OCI-M2 (cell line): Measurements from ENCODE around the gene PDE4B.

Source experiments
- DNase-seq: peaks from one replicate; lab custom pipeline; 2025; ENCODE audit not compliant: unreplicated experiment; lab: John Stamatoyannopoulos, UW

PDE4B gene

DNA sequence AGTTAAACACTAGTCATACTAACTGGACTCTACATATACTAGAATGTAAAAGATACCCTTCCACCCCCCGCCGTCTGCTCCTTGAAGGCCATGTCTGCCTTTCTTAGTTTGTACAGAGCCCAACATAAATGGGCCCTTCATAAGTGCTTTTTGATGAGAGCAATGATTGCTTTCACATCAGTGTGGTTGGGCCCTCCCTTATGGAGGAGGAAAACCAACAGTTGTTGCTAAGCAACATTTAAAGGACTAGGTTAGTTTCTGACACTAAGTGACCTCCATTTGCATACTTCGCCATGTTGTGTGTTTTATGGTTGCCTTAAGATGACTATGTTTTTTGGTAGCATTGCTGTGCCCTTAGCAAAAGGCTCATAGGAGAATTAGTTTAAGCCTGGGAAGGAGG, 559.2 kb downstream of the PDE4B start:
- DNase-seq: no peak

DNA sequence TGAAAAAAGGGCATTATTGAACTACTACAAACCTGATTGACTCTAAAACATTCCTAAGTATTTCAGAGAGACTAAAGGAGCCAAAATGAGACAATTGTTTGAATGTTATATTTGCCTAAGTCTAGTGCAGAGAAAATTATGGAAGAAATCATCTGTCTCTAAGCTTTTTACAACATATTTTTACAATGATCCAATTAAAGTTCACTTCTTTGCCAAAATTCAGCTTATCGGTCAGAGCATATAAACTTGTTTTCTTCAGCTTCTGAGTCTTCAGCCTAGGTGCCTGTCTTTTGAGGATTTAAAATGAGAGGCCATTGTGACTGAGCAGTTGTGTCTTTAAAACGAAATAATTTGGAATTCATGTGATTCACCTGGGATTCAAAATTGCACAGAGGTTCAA, 560.1 kb downstream of the PDE4B start:
- no peak for DNase-seq

DNA sequence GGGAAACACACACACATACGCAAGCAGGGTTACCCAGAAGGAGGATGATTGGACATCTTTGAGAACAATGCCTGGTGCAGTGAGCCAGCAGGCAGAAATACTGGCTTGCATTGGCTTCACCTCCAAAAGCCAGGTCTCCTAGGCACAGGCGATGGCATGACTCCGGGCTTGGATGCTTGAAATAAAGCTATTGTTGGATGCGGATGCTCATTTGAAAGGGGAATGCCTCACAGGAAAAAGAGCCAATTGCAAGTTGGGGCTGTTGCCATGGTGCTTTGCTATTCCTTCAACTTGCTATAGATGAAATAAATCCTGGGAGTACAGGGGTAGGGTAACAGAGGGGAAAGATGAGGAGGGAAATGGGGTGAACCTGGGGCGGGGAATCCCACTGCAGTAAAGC, 560.6 kb downstream of the PDE4B start:
- DNase-seq: no peak

DNA sequence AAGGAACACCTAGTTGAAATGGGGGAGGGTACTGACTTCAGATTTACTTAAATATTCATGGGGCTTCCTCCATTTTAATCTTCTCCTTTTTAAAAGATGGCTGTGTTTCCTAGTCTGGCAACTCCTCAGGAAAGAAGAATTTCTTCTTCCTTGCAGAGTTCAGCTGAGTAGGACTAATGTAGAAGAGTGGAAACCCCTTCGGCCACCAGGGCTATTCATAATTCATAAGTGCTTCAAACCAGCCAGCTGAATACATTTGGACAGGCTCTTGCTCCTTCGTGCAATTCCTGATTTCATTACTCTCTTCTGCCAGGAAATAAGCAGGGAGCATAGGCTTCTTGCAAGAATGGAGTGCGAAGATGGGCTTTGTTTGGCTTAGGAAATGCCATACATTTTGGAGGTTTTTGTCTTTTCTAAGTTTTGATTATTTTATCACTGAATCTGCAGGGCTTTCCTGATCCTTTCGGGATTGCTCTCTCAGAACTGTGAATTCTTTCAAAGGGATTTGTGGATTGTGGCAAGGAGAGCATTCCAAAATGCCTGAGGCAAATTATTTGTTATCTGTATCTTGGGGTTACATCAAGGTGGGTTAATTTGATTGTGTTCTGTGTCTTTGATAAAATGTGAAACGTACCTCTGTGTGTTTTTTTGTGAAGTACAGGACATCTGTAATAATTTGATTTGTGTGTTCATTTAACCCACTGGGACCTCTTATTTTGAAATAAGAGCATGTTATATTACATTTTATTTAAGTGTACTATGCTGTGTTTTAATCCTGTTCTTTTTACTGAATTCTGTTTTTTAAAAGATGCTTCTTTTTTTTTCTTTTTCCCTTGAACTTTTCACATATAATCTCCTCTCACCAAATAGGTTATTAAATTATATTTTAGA, 561.9 kb downstream of the PDE4B start:
- DNase-seq: no peak

DNA sequence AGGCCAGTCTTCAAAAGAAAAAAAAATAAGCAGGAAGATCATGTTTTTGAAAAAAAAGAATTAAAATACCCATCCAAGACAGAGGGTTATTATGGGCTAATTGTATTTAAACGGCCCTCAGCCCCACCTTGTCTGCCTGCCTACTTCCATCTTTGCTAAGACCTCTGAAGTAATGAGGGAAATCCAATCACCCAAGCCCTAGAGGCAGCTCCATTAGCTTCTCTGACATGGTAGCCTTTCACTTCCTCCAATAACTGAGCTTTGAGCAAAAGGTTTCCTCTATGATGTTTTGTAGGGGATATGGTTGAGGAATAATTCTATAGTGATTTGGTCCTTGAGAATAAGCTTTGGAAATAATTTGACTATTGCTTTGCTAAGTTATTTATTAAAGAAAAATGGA, 563.1 kb downstream of the PDE4B start:
- DNase-seq: no peak

DNA sequence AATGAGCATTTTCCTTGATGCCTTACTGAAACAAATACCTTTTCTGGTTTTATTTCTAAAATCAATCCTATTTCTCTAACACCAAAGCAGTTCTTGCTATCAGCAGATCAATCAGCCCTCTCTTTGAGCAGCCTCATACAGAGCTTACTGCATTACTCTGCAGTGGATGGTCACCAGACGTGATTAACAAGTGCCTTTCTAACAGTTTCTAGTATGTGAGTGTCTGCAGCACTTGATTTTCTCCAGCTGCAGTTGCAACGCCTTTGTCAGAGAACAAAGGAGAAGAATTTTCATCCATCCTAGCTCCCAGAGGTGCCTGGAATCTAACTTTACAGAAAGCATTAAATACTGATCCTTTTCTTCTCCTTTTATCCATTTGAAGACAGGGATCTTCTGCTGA, 563.9 kb downstream of the PDE4B start:
- no peak for DNase-seq

DNA sequence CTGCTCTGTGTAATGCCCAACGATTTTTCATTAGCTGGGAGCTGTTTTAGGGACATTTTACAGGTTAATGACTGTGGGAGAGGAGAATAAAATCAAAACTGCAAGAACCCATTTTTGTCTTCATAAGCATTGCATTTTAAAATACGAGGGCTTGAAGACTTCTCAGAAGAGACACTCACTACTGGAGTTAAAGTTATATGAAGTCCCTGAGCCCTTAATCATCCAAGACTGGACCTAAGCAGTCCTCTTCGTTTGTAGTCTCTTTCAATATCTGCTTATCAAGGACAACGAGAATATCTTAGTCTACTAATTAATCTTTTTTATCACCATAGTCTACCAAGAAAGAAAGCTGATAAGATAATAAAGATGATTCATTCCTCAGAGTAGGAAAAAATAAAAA, 564.3 kb downstream of the PDE4B start:
- no peak for DNase-seq

DNA sequence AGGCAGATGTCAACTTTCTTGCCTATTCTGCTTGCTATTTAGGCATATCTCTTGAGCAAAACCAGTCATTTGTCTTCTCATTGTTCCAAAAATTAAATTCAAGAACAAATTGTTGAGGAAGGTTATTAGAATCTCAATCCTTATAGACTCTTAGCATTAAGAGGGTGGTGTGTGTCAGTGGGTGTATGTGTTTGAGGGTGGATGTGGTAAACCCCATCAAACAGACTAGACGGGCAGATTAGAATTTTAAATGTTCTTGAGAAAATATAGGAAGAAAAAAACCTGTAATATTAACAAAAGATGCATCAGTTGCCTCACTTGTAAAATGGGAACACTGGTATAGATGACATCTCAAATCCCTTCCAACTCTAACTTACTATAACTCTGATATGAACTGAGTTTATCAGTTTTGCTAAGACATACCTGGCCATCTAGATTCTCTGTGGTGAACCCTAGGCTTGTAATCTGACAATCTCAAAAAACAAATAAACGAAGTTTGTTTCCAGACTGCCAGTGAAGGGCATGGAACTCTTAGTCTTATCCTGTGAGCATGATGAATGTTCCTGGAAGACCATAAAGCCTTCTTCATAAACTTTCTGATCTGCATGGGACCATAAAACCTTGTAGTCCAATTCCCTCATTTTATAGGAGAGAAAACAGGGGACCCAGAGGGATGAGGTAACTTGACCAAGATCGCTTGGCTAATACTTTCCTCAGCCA, 564.9 kb downstream of the PDE4B start:
- DNase-seq: no peak

DNA sequence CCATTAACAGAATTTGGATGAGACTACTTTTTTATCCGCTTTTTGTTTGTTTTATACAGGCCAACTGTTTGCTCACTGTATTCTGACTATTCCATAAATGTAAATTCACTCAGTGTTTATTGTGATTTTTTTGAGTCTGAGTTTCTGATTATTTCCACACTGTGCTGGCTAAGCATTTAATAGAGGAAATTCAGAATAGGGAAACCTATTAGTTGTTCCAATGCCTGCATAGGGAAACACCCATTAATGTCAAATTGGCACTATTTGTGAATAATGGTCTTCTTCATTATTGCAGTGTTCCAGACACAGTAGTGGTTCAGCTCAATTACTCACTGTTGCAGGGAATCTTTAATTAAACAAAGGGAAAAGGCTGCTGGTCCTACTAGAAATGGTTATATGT, 566.6 kb downstream of the PDE4B start:
- DNase-seq: no peak

DNA sequence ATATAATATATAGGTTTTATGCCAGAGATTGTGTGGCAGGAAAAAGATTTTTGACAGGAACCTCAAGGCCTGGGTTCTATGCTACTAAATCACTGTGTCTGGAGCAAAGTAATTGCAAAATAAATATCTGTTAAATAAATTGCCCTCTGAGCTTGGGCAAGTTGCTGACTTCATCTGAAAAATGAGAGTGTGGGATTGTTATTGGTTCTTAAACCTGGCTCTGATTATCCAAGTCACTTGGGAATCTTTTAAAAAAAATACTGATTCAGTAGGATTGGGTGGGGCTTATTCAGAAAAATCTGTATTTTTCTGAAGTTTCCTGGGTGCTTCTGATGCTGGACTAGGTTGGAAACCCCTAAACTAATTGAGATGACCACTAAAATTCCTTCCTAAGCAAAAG, 567.1 kb downstream of the PDE4B start:
- no peak for DNase-seq

DNA sequence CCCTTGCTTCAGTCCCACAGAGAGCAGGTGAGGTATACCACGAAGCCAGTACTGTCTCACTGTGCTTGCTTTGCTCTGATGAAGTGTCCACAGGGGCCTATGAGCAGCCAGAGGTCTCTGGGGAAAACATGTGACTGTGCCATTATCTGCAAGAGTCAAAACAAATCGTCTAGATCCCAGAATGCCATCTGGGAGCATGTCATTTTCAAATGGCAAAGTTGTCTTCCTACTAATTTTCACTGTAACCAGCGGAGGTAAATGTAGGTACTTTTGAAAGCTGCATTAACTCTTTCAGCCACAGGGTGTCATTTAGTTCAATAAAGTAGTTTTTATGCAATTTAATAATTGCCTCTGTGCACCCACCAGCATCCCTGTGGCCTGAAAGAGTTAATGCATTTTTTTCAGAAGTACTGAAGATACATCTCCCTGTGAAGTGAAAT, 567.6 kb downstream of the PDE4B start:
- no peak for DNase-seq

DNA sequence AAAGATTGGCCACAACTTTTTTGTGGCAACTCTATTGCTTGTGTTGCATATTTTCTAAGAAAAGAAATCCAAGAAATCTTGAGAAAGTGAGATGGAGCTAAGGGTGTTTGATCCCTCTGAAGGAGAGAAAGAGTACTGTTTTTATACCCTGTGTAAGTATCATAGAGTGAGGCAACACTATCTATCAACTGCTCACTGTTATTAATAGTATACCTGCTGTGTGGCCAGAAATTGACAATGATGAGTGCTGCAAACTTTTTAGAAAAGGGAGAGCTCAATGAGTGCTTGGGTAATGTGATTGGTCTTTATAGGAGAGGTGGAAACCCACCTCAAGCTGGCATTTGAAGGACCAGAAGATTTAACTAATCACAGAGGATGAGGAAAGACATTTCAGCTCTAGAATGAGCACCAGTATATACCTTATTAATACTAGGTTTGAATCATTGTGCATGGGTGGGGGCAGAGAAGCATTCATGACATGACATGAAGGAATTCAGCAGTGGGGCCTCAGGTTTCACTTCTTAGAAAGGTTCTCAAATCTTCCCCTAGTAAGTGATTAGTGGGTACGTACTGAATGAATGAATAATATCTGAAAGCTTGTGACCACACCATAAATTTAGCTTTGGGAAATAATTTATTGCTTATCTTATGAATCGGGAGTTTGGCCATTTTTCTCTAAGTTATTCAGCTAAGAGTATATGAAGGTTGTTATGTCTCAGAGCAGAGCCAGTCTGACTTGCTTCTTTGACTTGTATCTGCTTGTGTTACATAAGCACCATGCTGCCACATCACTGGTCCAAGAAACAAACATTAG, 572.1 kb downstream of the PDE4B start:
- no peak for DNase-seq

DNA sequence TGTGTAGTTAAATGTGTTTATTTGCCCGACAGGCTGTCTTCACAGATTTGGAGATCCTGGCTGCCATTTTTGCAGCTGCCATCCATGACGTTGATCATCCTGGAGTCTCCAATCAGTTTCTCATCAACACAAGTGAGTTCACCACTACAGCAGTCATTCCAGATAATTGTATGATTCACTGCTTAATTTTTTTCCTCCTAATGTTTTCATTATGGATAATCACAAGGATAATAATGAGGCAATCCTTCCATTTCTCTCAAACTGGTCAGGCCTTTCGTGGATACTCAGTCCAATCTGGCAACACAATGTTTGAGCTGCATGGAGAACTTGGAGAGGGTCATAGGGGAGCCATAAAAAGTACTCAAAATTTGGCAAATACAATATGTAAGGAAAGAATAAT, 572.9 kb downstream of the PDE4B start:
- no peak for DNase-seq

DNA sequence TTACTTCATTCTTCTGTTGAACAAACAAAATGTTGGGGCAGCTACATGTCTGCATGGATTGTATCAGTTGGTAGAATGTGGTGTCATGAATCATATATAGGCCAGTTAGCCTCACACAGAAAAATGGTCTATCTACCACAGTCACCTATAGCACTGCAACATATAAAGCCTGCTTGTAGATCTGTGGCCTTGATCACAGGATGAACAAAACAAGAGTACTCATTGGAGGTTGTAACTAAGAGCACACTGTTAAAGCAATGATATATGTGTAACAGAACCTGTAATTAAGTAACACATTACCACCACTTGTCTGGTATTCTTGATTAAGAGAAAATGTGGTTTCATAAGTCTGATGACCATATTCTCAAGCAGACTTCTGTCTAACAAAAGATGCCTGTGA, 573.9 kb downstream of the PDE4B start:
- no peak for DNase-seq

DNA sequence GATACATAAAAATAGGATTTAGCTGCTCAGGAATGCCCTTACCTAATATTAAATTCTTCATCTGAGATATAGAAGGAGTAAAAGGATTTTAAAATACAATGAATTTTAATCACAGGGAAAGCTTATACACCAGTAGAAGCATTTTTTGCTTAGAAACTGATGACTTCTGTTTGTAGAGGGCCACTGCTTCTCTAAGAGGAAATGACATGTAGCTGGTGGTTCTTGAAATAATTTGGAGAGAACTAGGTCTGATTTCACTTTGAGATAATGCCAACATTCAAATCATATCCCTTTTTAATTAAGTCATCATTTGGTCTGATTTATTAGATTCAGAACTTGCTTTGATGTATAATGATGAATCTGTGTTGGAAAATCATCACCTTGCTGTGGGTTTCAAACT, 574.7 kb downstream of the PDE4B start:
- DNase-seq: no peak

DNA sequence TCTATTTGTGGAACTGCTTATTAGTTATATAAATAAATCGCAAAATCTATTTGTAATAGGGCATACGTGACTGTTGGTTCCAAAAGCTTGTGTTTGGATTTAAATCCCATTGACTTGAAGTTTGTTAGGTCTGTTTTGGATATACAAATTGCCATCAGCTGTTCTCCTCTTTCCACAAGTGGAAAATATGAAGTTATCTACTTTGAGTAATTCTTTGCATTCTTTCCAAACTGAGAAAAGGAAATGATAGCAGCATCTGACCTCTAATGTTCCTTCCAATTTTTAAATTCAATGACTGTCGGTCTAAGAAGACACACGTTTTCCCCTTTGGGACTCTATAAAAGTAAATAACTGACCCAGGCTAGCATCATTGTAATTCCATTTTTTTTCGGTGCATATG, 575.6 kb downstream of the PDE4B start:
- no peak for DNase-seq

DNA sequence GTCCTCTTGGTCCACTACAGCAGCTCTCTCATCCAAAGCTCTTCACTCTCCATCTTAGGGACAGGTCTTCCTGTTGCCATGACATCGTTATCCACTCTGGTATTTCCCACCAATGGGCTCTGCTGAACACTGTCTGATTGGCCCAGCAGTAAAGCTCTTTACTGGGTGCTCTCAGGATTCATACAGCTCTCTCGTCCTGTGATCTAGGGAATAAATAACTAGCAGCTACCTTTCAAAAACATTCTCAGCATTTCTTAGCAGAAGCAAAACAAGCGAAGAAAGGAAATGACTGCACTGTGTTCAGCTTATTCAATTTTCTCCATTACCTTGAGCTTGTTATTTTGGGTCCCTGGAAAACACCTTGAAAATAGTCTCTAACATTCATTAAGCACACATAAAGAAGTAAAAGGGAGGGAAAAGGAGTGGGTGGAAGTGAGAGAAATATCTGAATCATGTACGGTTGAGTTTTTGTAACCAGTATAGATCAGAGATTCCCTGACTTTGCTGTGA, 577.8 kb downstream of the PDE4B start:
- no peak for DNase-seq

DNA sequence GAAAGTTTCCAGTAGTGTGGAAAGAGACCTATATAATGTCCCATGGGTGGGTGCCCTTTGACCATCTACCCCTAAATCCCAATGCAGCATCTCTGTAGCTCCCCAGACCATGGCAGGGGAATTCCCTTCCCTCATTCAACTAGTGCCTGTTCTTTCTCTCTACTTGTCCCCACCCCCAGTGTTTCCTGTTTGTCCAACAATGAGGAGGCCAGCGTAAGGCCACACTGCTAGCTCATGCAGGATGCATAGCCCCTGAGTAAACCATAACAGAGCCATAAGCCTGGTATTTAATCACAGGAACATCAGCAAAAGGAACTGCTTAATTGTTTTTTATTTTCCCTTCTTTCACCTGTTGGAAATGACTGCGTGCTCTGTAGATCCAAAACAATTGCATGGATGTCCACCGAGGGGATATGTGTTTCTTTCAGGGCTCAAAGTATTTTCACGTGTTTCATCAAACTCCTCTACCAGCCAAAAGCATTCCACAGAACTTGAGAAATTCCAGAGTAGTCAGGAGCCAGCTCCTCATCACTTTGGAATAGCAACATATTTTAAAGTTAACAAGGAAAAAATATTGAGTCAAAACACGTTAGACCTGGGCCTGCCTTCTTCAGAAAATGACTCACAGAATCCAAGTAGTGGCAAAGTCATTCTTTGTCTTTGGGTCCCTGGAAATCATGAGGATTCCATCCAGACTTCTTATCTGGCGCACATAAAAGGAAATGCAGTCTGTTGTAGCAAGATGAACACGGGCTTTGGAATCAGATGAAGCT, 578.7 kb downstream of the PDE4B start:
- DNase-seq: no peak

DNA sequence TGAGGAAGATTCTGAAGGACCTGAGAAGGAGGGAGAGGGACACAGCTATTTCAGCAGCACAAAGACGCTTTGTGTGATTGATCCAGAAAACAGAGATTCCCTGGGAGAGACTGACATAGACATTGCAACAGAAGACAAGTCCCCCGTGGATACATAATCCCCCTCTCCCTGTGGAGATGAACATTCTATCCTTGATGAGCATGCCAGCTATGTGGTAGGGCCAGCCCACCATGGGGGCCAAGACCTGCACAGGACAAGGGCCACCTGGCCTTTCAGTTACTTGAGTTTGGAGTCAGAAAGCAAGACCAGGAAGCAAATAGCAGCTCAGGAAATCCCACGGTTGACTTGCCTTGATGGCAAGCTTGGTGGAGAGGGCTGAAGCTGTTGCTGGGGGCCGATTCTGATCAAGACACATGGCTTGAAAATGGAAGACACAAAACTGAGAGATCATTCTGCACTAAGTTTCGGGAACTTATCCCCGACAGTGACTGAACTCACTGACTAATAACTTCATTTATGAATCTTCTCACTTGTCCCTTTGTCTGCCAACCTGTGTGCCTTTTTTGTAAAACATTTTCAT, 579.9 kb downstream of the PDE4B start:
- DNase-seq: no peak

DNA sequence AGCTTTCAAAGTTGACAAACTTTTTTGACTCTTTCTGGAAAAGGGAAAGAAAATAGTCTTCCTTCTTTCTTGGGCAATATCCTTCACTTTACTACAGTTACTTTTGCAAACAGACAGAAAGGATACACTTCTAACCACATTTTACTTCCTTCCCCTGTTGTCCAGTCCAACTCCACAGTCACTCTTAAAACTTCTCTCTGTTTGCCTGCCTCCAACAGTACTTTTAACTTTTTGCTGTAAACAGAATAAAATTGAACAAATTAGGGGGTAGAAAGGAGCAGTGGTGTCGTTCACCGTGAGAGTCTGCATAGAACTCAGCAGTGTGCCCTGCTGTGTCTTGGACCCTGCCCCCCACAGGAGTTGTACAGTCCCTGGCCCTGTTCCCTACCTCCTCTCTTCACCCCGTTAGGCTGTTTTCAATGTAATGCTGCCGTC, 580.5 kb downstream of the PDE4B start:
- no peak for DNase-seq
